Gastroesophageal sphincter (tissue), 4 donors: ENCODE results near the gene STOML2. TPM values are rescaled to one million over a fixed set of nuclear protein-coding genes. Genes with fewer than 3 reads are reported as not detected.

ENCODE experiments used
- ATAC-seq: fragments of 150-250 bp; one replicate; pipeline ENCODE4 v1.9.1; 2016; ENCODE audit warnings: mild to moderate bottlenecking, moderate library complexity
- H3K27ac ChIP-seq, 4 donors: fragments of 200-600 bp; sonication (generic) in 3 of 4; 1 replicate in 3 of 4; 2 replicates in 1 of 4; pipeline ENCODE4 v1.5.1; 2016 to 2019
- H3K27me3 ChIP-seq: fragments of 200-600 bp; sonication (generic); one replicate; pipeline ENCODE4 v1.5.1; 2019
- H3K36me3 ChIP-seq, 2 donors: fragments of 200-600 bp; sonication (generic); one replicate each; pipeline ENCODE4 v1.5.1; 2019; ENCODE audit warnings: control low read depth in 1 of 2
- H3K4me1 ChIP-seq, 3 donors: fragments of 200-600 bp; sonication (generic); 1 replicate in 2 of 3; 2 replicates in 1 of 3; pipeline ENCODE4 v1.5.1; 2016 to 2019; ENCODE audit warnings: control low read depth in 2 of 3
- H3K4me3 ChIP-seq, 2 donors: fragments of 200-600 bp; sonication (generic); one replicate each; pipeline ENCODE4 v1.5.1; 2019; ENCODE audit warnings: mild to moderate bottlenecking in 1 of 2, moderate library complexity in 1 of 2
- H3K9me3 ChIP-seq, 3 donors: fragments of 200-600 bp; sonication (generic); one replicate each; pipeline ENCODE4 v1.5.1; 2017 to 2019; ENCODE audit warnings: control low read depth in 2 of 3
- EP300 ChIP-seq: sonication (generic); formaldehyde crosslinking; IDR thresholded peaks from one replicate; pipeline ENCODE4 v1.6.1; 2017; ENCODE audit warnings: antibody characterized with exemption, mild to moderate bottlenecking
- POLR2A ChIP-seq, 2 donors: fragments of 450-650 bp; IDR thresholded peaks; one replicate each; pipeline ENCODE4 v1.6.1; 2017; ENCODE audit warnings: antibody characterized with exemption in 2 of 2, mild to moderate bottlenecking in 2 of 2, moderate library complexity in 1 of 2
- POLR2AphosphoS5 ChIP-seq: sonication (generic); formaldehyde crosslinking; IDR thresholded peaks from one replicate; pipeline ENCODE4 v1.6.1; 2017; ENCODE audit warnings: antibody characterized with exemption
- WGBS, 2 donors: methylation state at CpG; one replicate each; pipeline ENCODE4 v1.1.5; 2018; ENCODE audit warnings: low coverage in 1 of 2; 5-methylcytosine and 5-hydroxymethylcytosine counted together
- total RNA-seq, 4 donors: library from RNA; depleted of rRNA; stranded (reverse); fragments of >200 nt; gene quantifications; one replicate each; pipeline ENCODE4 v1.1.0, GENCODE V29; 2016
- TF ChIP-seq, protein P1 (sequence below), 4 experiments: fragments of 200-600 bp in 2 of 4; fragments of 450-650 bp in 2 of 4; sonication (generic) in 1 of 4; IDR thresholded peaks; one replicate each; pipeline ENCODE4 v1.5.1; 2017 to 2019; ENCODE audit warnings: antibody characterized with exemption in 4 of 4, mild to moderate bottlenecking in 2 of 4, moderate library complexity in 2 of 4

Gene STOML2
- total RNA-seq, 4 donors from 2014 or later = 96.0 to 123 (median 110) TPM

DNA sequence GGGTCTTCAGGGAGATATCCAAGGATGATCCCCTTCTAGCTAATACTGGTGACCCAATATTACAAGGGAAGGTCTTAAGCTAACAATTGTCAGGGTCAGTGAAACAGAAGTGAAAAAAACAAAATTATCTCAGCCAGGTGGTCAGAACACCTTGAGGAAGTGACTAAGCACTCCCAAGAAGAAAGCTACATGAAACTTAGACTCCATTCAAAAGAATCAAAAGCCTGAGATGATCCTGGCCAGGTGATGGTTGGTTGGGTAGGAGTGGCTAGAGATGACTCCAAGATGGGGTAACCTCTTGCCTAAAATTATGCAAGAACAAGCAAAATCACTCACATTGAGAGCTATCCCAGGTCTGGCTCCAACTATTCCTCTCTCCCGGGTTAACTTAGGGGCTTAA, 35.9 kb downstream of the STOML2 start:
- peaks cover 4 to 47% (median 27%) of the 10 kb centered on the region in 3 donors for H3K4me1 ChIP-seq
- H3K36me3 ChIP-seq = peaks cover 25 to 64% of the 10 kb centered on the region in 2 donors
- H3K27me3 ChIP-seq = no peaks in the 10 kb centered on the region
- TF ChIP-seq EP300 (no peak), POLR2A (IDR thresholded peaks at IDR 0.05) (no peak), POLR2AphosphoS5 (no peak)
- TF ChIP-seq, protein P1, sequence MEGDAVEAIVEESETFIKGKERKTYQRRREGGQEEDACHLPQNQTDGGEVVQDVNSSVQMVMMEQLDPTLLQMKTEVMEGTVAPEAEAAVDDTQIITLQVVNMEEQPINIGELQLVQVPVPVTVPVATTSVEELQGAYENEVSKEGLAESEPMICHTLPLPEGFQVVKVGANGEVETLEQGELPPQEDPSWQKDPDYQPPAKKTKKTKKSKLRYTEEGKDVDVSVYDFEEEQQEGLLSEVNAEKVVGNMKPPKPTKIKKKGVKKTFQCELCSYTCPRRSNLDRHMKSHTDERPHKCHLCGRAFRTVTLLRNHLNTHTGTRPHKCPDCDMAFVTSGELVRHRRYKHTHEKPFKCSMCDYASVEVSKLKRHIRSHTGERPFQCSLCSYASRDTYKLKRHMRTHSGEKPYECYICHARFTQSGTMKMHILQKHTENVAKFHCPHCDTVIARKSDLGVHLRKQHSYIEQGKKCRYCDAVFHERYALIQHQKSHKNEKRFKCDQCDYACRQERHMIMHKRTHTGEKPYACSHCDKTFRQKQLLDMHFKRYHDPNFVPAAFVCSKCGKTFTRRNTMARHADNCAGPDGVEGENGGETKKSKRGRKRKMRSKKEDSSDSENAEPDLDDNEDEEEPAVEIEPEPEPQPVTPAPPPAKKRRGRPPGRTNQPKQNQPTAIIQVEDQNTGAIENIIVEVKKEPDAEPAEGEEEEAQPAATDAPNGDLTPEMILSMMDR (IDR thresholded peaks at IDR 0.05) = no peak
- no peak overlapping the region for H3K4me3 ChIP-seq
- H3K9me3 ChIP-seq = no peaks in the 10 kb centered on the region
- no peak for ATAC-seq
- 50% methylated on average over 1 of the region's 1 CpG; no CpG with 5 or more reads in 1 of the 2 donors for WGBS, 2 donors
- H3K27ac ChIP-seq = no peak overlapping the region

DNA sequence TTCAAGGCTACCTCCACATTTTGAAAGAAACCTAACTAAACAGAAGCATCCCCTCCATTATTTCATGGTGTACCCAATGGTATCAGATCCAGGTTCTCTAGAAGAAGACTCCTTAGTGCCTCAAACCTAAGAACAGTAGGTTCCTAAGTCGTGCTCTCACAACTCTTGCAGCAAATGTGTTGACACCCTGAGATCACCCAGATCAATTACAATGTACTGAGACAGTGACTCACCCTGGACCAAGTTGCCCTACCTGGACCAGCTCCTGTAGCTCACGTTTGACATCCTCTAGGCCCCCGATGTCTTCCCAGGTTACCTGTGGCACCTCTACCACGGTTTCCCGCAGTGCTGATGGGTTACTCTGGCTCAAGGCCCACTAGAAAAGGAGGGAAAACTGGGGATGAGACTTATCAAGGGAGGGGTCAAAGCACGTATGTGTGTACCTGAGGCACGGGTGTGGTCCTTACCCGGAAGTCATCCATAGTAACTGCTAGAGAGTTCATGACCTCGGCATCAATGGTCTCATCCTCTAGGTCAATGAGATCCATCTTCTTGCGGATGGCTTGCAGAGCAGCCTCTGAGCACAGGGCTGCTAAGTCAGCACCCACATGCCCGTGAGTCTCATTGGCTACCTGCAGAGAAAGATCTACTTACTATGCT, 42.3 kb downstream of the STOML2 start:
- peaks cover 33 to 100% of the 10 kb centered on the region in 2 donors for H3K36me3 ChIP-seq
- TF ChIP-seq POLR2AphosphoS5 (no peak), EP300 (no peak), POLR2A (IDR thresholded peaks at IDR 0.05) (no peak)
- TF ChIP-seq, protein P1 (IDR thresholded peaks at IDR 0.05) = no peak
- no peaks in the 10 kb centered on the region for H3K4me1 ChIP-seq
- no peak overlapping the region for H3K4me3 ChIP-seq
- WGBS, 2 donors = 82 to 90% methylated on average over 2 to 4 of the region's 11 CpGs
- H3K27me3 ChIP-seq = no peaks in the 10 kb centered on the region
- no peaks in the 10 kb centered on the region for H3K9me3 ChIP-seq
- ATAC-seq = no peak
- H3K27ac ChIP-seq = no peak overlapping the region

DNA sequence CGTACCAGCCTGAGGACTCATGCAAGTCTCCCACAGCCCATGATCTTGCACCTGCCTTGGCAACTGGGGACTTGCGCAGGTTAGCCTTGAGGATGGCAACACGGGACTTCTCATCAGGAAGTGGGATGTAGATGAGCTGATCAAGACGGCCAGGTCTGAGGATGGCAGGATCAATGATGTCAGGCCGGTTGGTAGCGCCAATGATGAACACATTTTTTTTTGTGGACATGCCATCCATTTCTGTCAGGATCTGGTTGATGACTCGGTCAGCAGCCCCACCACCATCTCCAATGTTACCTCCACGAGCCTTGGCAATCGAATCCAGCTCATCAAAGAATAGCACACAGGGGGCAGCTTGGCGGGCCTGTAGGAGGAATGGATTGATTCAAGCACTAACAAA, 43.5 kb downstream of the STOML2 start:
- no peak overlapping the region for H3K27ac ChIP-seq
- 86 to 98% methylated on average over 6 to 9 of the region's 10 CpGs for WGBS, 2 donors
- TF ChIP-seq, protein P1 (IDR thresholded peaks at IDR 0.05) = no peak
- TF ChIP-seq POLR2AphosphoS5 (no peak), EP300 (no peak), POLR2A (IDR thresholded peaks at IDR 0.05) (no peak)
- no peak for ATAC-seq
- H3K4me3 ChIP-seq = no peak overlapping the region
- no peaks in the 10 kb centered on the region for H3K9me3 ChIP-seq
- H3K4me1 ChIP-seq = no peaks in the 10 kb centered on the region
- peaks cover 21 to 100% of the 10 kb centered on the region in 2 donors for H3K36me3 ChIP-seq
- H3K27me3 ChIP-seq = no peaks in the 10 kb centered on the region

DNA sequence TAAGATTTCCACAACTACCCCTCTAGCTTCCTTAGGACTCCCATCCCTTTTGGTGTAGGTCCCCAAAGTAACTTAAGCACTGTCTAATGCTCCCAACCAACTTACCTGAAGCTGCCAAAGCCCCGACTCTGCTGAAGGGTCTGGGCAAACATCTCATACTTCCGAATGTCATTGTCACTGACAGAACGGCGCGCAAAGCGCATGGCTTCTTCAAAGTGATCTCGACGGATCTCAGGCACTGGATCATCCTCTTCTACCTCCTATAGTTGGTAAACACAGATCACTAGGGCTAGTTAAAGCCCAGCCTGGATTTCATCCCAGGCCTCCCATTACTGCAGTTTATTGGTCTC, 45.7 kb downstream of the STOML2 start:
- no peak overlapping the region for H3K27ac ChIP-seq
- H3K36me3 ChIP-seq = peaks cover 9 to 97% of the 10 kb centered on the region in 2 donors
- WGBS, 2 donors = 91% methylated on average over 8 of the region's 8 CpGs; no CpG with 5 or more reads in 1 of the 2 donors
- ATAC-seq = no peak
- TF ChIP-seq, protein P1 (IDR thresholded peaks at IDR 0.05) = no peak
- TF ChIP-seq POLR2AphosphoS5 (no peak), POLR2A (IDR thresholded peaks at IDR 0.05) (no peak), EP300 (no peak)
- no peak overlapping the region for H3K4me3 ChIP-seq
- H3K27me3 ChIP-seq = no peaks in the 10 kb centered on the region
- H3K9me3 ChIP-seq = no peaks in the 10 kb centered on the region
- no peaks in the 10 kb centered on the region for H3K4me1 ChIP-seq

DNA sequence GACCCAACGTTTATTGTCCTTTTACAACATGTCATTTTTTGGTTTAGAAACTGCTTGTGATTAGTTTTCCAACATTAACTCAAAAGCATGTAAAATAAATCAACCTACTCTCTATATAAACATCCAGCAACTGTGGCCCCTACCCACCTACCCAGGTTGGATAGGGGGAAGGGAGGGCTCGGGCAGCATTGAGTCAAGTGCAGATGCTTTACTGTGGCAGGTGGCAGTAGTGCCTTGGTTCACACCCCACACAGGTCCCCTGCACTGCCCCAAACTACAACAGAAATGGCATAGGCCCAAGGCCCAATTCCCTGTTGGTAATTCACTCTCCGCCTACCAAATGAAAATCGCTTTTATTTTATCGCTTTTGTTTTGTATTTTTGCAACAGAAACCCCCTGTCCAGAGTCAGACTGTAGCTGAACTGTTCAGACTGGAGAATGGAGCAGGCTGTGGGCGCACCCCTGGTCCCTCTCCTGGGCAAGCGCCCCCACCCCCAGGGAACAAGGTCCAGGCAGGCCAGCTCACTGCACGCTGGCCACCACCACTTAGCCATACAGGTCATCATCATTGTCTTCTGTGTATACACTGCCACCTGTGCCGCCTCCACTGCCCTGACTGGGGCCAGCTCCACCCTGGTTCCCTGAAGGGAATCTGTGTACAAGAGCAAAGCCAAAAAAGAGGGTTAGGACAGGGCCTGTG, 46.2 kb downstream of the STOML2 start:
- TF ChIP-seq, protein P1 (IDR thresholded peaks at IDR 0.05) = no peak
- TF ChIP-seq POLR2A (IDR thresholded peaks at IDR 0.05) (no peak), POLR2AphosphoS5 (no peak), EP300 (no peak)
- Histone ChIP-seq H3K27me3 (no peaks in the 10 kb centered on the region), H3K27ac (no peak overlapping the region), H3K9me3 (no peaks in the 10 kb centered on the region), H3K36me3 (peaks cover 7 to 97% of the 10 kb centered on the region in 2 donors), H3K4me1 (no peaks in the 10 kb centered on the region), H3K4me3 (no peak overlapping the region)
- 82 to 84% methylated on average over 4 to 7 of the region's 9 CpGs for WGBS, 2 donors
- ATAC-seq = no peak
